Mammary epithelial cell (primary cell): Measurements from ENCODE around the gene DOCK1.

ENCODE experiments used
- CTCF ChIP-seq, 2 donors: IDR thresholded peaks in 1 of 2; conservative IDR thresholded peaks in 1 of 2; 2 replicates each; pipeline ENCODE4 v1.5.1; 2011 to 2012; ENCODE audit warnings: inconsistent platforms in 2 of 2, low read length in 2 of 2, mild to moderate bottlenecking in 2 of 2, control low read depth in 1 of 2, low read depth in 1 of 2; ENCODE audit not compliant: insufficient read depth in 1 of 2; ENCODE audit errors: extremely low read depth in 1 of 2
- EZH2 ChIP-seq: IDR thresholded peaks from 2 replicates; pipeline ENCODE4 v1.6.1; 2012; ENCODE audit warnings: low read length, inconsistent platforms, borderline replicate concordance

GRCh38 chr10:127006453-127006852, 101.2 kb downstream of the DOCK1 start:
- no peak for TF ChIP-seq CTCF (conservative IDR thresholded peaks at IDR 0.05 in 1 of 2, IDR thresholded peaks at IDR 0.05 in 1 of 2; ENCODE audit: extremely low read depth in 1 of 2, insufficient read depth in 1 of 2, low read depth in 1 of 2, low read length in 2 of 2)
- no peak for TF ChIP-seq EZH2
